ENCODE results near the gene FOXN3.

- no peak for TF ChIP-seq CTCF (conservative IDR thresholded peaks at IDR 0.05; ENCODE audit: low read length)
- TF ChIP-seq EZH2phosphoT487 (IDR thresholded peaks at IDR 0.05; ENCODE audit: borderline replicate concordance), result no peak
Measured at GRCh38 chr14:89356496-89356895, 60.5 kb downstream of the FOXN3 start.
